SK-N-SH treated with all-trans-retinoic acid at 6 μM for 48 hours (cell line): ENCODE results near the gene SEMA3D.

Experiments
- ATAC-seq: fragments of 200-7000 bp; cut with Tn5 transposase; 3 replicates; pipeline ENCODE4 v1.9.1; 2020; ENCODE audit warnings: mild to moderate bottlenecking, moderate library complexity
- GLIS3 ChIP-seq: fragments of 250-450 bp; sonication (Bioruptor Pico); IDR thresholded peaks from 2 replicates; pipeline ENCODE4 v1.5.0; 2020; ENCODE audit warnings: mild to moderate bottlenecking, moderate library complexity
- SNAI2 ChIP-seq: fragments of 250-450 bp; sonication (Bioruptor Pico); IDR thresholded peaks from 2 replicates; pipeline ENCODE4 v1.5.0; 2020; ENCODE audit warnings: mild to moderate bottlenecking, moderate library complexity
- TSHZ2 ChIP-seq: fragments of 250-450 bp; sonication (Bioruptor Pico); IDR thresholded peaks from 2 replicates; pipeline ENCODE4 v1.5.0; 2020; ENCODE audit warnings: mild to moderate bottlenecking, moderate library complexity
- ZNF565 ChIP-seq: fragments of 450-650 bp; formaldehyde crosslinking; conservative IDR thresholded peaks from 2 replicates; pipeline ENCODE4 v1.5.0; 2020; ENCODE audit warnings: low read depth, mild to moderate bottlenecking, moderate library complexity
- TF ChIP-seq, protein P1 (sequence below): fragments of 250-450 bp; sonication (Bioruptor Pico); IDR thresholded peaks from 2 replicates; pipeline ENCODE4 v1.5.1; 2021; ENCODE audit warnings: mild to moderate bottlenecking, moderate library complexity

SEMA3D gene

GRCh38 chr7:84948634-84949033 lies 238.2 kb downstream of the SEMA3D start:
- peak; percentile 60; the same call in 2 of the 3 replicates for ATAC-seq
- TF ChIP-seq GLIS3 (no peak), SNAI2 (CRISPR knock-in tag) (no peak)
- TF ChIP-seq, protein P1, sequence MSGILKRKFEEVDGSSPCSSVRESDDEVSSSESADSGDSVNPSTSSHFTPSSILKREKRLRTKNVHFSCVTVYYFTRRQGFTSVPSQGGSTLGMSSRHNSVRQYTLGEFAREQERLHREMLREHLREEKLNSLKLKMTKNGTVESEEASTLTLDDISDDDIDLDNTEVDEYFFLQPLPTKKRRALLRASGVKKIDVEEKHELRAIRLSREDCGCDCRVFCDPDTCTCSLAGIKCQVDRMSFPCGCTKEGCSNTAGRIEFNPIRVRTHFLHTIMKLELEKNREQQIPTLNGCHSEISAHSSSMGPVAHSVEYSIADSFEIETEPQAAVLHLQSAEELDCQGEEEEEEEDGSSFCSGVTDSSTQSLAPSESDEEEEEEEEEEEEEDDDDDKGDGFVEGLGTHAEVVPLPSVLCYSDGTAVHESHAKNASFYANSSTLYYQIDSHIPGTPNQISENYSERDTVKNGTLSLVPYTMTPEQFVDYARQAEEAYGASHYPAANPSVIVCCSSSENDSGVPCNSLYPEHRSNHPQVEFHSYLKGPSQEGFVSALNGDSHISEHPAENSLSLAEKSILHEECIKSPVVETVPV = no peak
- TF ChIP-seq, all 23 proteins: peak for 0

DNA sequence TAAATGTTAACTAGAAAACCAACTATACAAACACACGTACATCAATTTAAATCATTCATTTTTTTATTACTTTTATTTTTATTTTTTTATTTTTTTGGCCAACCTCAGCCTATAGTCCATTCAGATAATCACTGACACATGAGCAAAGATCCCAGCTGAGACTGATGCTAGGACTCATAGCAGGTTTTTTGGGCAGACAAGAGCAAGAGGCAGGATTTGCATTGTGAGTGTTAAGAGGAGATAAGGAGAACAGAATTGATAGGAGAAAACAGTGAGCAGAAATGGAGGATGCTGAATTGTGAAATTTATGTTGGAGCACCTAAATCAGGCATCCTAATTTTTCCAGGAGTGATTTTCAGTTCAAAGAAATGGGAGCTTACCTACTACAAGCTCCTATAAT lies 240.3 kb downstream of the SEMA3D start:
- TF ChIP-seq ZNF565 (CRISPR knock-in tag) (no peak), TSHZ2 (CRISPR knock-in tag) (no peak)
- ATAC-seq = no peak
